Upper lobe of left lung (tissue), 6 donors: ENCODE measurements around the gene CXCL11. TPM values are rescaled to one million over a fixed set of nuclear protein-coding genes. Genes with fewer than 3 reads are reported as not detected.

ENCODE experiments used
- ATAC-seq, 2 donors: fragments of 200-7000 bp; cut with Tn5 transposase; one replicate each; pipeline ENCODE4 v1.9.1; 2022; ENCODE audit warnings: mild to moderate bottlenecking in 2 of 2, moderate library complexity in 2 of 2; ENCODE audit not compliant: low FRiP score in 2 of 2
- DNase-seq, 2 donors: peaks; one replicate each; pipeline ENCODE4 v3.0.0-alpha.2; 2019 to 2020
- H3K27ac ChIP-seq, 4 donors: fragments of 200-600 bp; sonication (generic); one replicate each; pipeline ENCODE4 v1.5.1; 2016 to 2019
- H3K27me3 ChIP-seq, 4 donors: fragments of 200-600 bp; sonication (generic); one replicate each; pipeline ENCODE4 v1.5.1; 2017 to 2019
- H3K36me3 ChIP-seq, 4 donors: fragments of 200-600 bp; sonication (generic); one replicate each; pipeline ENCODE4 v1.5.1; 2016 to 2019
- H3K4me1 ChIP-seq, 4 donors: fragments of 200-600 bp; sonication (generic); one replicate each; pipeline ENCODE4 v1.5.1; 2018 to 2019
- H3K4me3 ChIP-seq, 4 donors: fragments of 200-600 bp; sonication (generic); one replicate each; pipeline ENCODE4 v1.5.1; 2017 to 2019; ENCODE audit warnings: mild to moderate bottlenecking in 2 of 4, moderate library complexity in 1 of 4
- H3K9me3 ChIP-seq, 4 donors: fragments of 200-600 bp; sonication (generic); one replicate each; pipeline ENCODE4 v1.5.1; 2018 to 2019
- EP300 ChIP-seq, 4 donors: sonication (generic); formaldehyde crosslinking; IDR thresholded peaks; one replicate each; pipeline ENCODE4 v1.5.1; 2017; ENCODE audit warnings: antibody characterized with exemption in 4 of 4, control low read depth in 2 of 4
- POLR2A ChIP-seq, 4 donors: fragments of 450-650 bp; IDR thresholded peaks; one replicate each; pipeline ENCODE4 v1.5.1; 2016 to 2017; ENCODE audit warnings: antibody characterized with exemption in 4 of 4, mild to moderate bottlenecking in 2 of 4
- POLR2AphosphoS5 ChIP-seq, 2 donors: sonication (generic); formaldehyde crosslinking; IDR thresholded peaks; one replicate each; pipeline ENCODE4 v1.5.1; 2017; ENCODE audit warnings: antibody characterized with exemption in 2 of 2
- WGBS, 2 donors: methylation state at CpG; one replicate each; pipeline ENCODE4 v1.1.5; 2017 to 2018; 5-methylcytosine and 5-hydroxymethylcytosine counted together
- total RNA-seq, 6 donors: library from RNA; depleted of rRNA in 4 of 6; stranded (reverse); fragments of >200 nt in 4 of 6; gene quantifications; one replicate each; pipeline versions ENCODE4 v1.1.0 to v1.2.1, GENCODE V29; 2016 to 2021
- TF ChIP-seq, protein P1 (sequence below), 6 experiments: fragments of 450-650 bp in 4 of 6; fragments of 200-600 bp in 2 of 6; sonication (generic) in 2 of 6; IDR thresholded peaks; one replicate each; pipeline ENCODE4 v1.5.1; 2016 to 2019; ENCODE audit warnings: antibody characterized with exemption in 6 of 6
- donor health status: DM: no; HTN: no; CAD: no; lungs with moderate emphysema.
- donor health status: DM: no; HTN: yes; CAD: no; lungs with severe emphysema.

CXCL11 gene
- total RNA-seq, 6 donors from 2014 or later = 0.30 to 0.98 (median 0.31) TPM; not detected in 3

DNA sequence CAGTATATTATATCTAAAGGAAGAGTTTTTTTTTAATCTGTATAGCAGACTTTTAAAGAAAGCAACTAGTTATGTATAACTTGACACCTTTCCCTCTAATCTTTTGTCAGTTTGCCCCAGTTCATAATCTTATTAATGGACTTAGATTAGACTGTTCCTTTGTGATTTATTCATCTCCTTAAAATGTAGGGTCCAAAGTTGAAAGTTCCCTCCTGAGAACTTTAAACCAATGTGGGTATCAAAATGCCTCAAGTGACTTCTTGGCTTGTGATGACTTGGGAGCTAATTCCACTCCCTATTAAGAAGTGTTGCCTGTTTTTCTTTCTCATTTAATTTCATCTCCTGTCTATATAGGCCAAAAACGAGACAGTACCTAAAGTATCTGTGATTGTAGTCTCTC is 38.8 kb downstream of the CXCL11 start:
- Histone ChIP-seq H3K27ac (no peak overlapping the region), H3K4me1 (no peaks in the 10 kb centered on the region), H3K27me3 (no peaks in the 10 kb centered on the region), H3K9me3 (no peaks in the 10 kb centered on the region), H3K4me3 (no peak overlapping the region), H3K36me3 (no peaks in the 10 kb centered on the region)
- DNase-seq = no peak
- WGBS, 2 donors = 68% methylated on average over 1 of the region's 1 CpG
- ATAC-seq = no peak
- no peak for TF ChIP-seq POLR2AphosphoS5 (IDR thresholded peaks at IDR 0.05)
- no peak for TF ChIP-seq EP300 (IDR thresholded peaks at IDR 0.05)
- TF ChIP-seq, protein P1, sequence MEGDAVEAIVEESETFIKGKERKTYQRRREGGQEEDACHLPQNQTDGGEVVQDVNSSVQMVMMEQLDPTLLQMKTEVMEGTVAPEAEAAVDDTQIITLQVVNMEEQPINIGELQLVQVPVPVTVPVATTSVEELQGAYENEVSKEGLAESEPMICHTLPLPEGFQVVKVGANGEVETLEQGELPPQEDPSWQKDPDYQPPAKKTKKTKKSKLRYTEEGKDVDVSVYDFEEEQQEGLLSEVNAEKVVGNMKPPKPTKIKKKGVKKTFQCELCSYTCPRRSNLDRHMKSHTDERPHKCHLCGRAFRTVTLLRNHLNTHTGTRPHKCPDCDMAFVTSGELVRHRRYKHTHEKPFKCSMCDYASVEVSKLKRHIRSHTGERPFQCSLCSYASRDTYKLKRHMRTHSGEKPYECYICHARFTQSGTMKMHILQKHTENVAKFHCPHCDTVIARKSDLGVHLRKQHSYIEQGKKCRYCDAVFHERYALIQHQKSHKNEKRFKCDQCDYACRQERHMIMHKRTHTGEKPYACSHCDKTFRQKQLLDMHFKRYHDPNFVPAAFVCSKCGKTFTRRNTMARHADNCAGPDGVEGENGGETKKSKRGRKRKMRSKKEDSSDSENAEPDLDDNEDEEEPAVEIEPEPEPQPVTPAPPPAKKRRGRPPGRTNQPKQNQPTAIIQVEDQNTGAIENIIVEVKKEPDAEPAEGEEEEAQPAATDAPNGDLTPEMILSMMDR (IDR thresholded peaks at IDR 0.05) = no peak
- TF ChIP-seq POLR2A (IDR thresholded peaks at IDR 0.05) = no peak

DNA sequence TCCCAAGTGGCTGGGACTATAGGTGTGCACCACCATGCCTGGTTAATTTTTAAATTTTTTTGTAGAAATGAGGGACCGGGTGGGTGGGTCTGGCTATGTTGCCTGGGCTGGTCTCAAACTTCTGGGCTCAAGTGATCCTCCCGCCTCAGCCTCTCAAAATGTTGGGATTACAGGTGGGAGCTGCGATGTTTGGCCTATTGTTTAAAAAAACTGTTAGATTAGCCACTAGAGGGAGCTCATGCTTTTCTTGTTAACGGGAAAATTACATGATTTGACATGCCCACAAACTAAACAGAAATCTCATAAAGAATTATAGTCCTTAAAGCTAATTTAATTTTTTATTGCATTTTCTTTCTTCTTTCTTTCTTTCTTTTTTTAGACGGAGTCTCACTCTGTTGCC is 40.1 kb downstream of the CXCL11 start:
- no peaks in the 10 kb centered on the region for H3K27me3 ChIP-seq
- DNase-seq (no peak), ATAC-seq (peak in 1 of 2 donors; percentile 68)
- no peak overlapping the region for H3K4me3 ChIP-seq
- TF ChIP-seq POLR2AphosphoS5 (IDR thresholded peaks at IDR 0.05) = no peak
- TF ChIP-seq EP300 (IDR thresholded peaks at IDR 0.05) = no peak
- TF ChIP-seq, protein P1 (IDR thresholded peaks at IDR 0.05) = peak; percentile 45 to 63 (median 52)
- H3K4me1 ChIP-seq = peaks cover 0 to 5% (median 2%) of the 10 kb centered on the region in 4 donors
- WGBS, 2 donors = 8% methylated on average over 5 of the region's 5 CpGs
- H3K27ac ChIP-seq = no peak overlapping the region
- no peaks in the 10 kb centered on the region for H3K9me3 ChIP-seq
- H3K36me3 ChIP-seq = no peaks in the 10 kb centered on the region

DNA sequence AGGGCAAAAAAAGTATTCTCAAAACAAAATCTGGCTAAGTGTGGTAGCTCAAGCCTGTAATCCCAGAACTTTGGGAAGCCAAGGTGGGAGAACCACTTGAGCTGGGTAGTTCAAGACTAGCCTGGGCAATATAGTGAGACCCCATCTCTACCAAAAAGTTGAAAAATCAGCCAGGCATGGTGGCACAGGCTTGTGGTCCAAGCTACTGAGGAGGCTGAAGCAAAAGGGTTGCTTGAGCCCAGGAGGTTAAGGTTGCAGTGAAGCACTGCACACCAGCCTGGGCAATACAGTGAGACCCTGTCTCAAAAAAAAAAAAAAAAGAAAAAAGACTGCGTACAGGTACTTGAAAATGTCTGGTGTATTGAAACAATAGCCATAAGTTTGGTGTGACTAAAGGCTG is 43.4 kb downstream of the CXCL11 start:
- Histone ChIP-seq H3K27ac (no peak overlapping the region), H3K36me3 (no peaks in the 10 kb centered on the region), H3K9me3 (no peaks in the 10 kb centered on the region), H3K4me3 (no peak overlapping the region), H3K27me3 (no peaks in the 10 kb centered on the region), H3K4me1 (peaks cover 7 to 27% (median 16%) of the 10 kb centered on the region in 4 donors)
- TF ChIP-seq POLR2AphosphoS5 (IDR thresholded peaks at IDR 0.05) (no peak), POLR2A (IDR thresholded peaks at IDR 0.05) (no peak), EP300 (IDR thresholded peaks at IDR 0.05) (no peak)
- TF ChIP-seq, protein P1 (IDR thresholded peaks at IDR 0.05) = no peak
- ATAC-seq (no peak), DNase-seq (no peak)
- WGBS, 2 donors = 92 to 93% methylated on average over 1 of the region's 1 CpG

DNA sequence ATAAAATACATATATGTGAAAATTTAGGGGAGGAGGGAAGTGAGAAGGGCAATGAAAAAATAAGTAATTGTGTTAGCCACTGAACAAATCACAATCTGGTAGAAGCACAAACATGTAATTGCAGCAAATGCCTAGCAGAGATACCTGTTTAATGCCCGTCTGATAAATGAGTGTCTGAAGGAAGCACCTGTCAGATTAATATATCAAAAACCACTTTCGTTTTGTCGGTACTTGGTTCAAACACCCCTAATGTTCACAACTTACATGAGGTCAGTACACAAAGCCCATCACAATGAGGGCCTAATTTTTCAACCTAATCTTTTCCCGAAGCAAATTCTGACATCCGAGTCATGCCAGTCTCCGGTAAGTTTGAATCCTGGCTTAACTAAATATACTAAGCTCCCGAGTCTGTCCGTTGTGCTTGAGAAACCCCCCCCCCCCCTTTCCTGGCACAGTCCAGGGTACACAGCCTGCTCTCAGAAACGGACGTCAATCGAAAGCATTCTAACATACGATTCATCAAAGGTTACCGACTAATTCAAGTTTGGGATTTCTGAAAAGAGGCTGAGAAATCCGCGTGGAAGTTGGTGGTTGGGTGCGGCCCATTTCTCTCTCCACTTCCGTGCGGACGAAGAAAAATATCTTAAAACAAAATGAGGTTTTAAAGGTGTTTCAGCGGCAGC is 45.9 kb downstream of the CXCL11 start:
- Histone ChIP-seq H3K4me1 (peaks cover 7 to 27% (median 16%) of the 10 kb centered on the region in 4 donors), H3K27ac (peak overlapping the region; percentile 64 to 81 (median 68)), H3K9me3 (no peaks in the 10 kb centered on the region), H3K36me3 (no peaks in the 10 kb centered on the region), H3K4me3 (peak overlapping the region; percentile 75 to 83 (median 82)), H3K27me3 (no peaks in the 10 kb centered on the region)
- ATAC-seq (peak in 1 of 2 donors; percentile 11), DNase-seq (no peak)
- TF ChIP-seq POLR2A (IDR thresholded peaks at IDR 0.05) = no peak
- no peak for TF ChIP-seq EP300 (IDR thresholded peaks at IDR 0.05)
- 1% methylated on average over 18 to 20 of the region's 20 CpGs for WGBS, 2 donors

DNA sequence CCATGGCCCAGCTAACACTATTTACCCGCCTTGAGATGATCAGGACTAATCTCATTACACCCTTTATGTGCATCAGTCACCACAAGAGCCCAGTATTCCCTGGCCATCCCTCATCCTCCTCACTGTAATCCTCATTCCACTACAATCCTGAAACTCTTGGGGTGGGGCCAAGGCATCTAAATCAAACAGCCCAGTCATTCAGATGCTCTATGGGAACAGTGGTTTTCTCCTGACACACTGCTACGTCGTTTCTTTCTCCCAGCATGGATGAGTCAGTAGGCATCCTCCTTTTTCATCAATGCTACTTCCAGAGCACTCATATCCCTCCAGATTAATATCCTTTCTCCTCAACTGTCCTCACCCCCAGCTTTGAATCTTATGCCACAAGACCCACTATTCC is 50.8 kb downstream of the CXCL11 start:
- no peak for TF ChIP-seq EP300 (IDR thresholded peaks at IDR 0.05)
- TF ChIP-seq POLR2A (IDR thresholded peaks at IDR 0.05) = no peak
- TF ChIP-seq, protein P1 (IDR thresholded peaks at IDR 0.05) = no peak
- TF ChIP-seq POLR2AphosphoS5 (IDR thresholded peaks at IDR 0.05) = no peak

More for the DNA sequence above, 50.8 kb downstream of the CXCL11 start:
- DNase-seq = no peak
- H3K9me3 ChIP-seq = no peaks in the 10 kb centered on the region
- H3K36me3 ChIP-seq = peaks cover 4 to 18% (median 14%) of the 10 kb centered on the region in 4 donors
- no peak for ATAC-seq
- H3K4me1 ChIP-seq = peaks cover 7 to 22% (median 13%) of the 10 kb centered on the region in 4 donors
- 84 to 91% methylated on average over 3 of the region's 3 CpGs for WGBS, 2 donors
- no peak overlapping the region for H3K4me3 ChIP-seq
- no peak overlapping the region for H3K27ac ChIP-seq
- no peaks in the 10 kb centered on the region for H3K27me3 ChIP-seq

Other genes with a start within 250 kb of the CXCL11 start
- gene PPEF2, start 133.6 kb downstream of the CXCL11 start, total RNA-seq = not detected
- gene NAAA, start 95.1 kb downstream of the CXCL11 start, total RNA-seq = 10 to 100 TPM; 14.4 to 45.6 (median 36.7) TPM
- gene SDAD1, start 45.1 kb downstream of the CXCL11 start, total RNA-seq = 10 to 100 TPM; 23.2 to 32.3 (median 28.1) TPM
- gene CXCL9, start 28.6 kb downstream of the CXCL11 start, total RNA-seq = 1 to 10 TPM in 3 of 6 donors, under 1 TPM in 2, not detected in 1; 0.89 to 6.6 (median 1.3) TPM
- gene CXCL10, start 12.6 kb downstream of the CXCL11 start, total RNA-seq = 1 to 10 TPM in 5 of 6 donors, under 1 TPM in 1; 0.46 to 7.3 (median 3.1) TPM
- under 1 TPM in 1 of 6 donors, not detected in 5; 0.55 TPM for gene ART3, start 38.6 kb upstream of the CXCL11 start, total RNA-seq
- 10 to 100 TPM; 13.7 to 42.0 (median 29.4) TPM for gene NUP54, start 112.3 kb upstream of the CXCL11 start, total RNA-seq
- gene SCARB2, start 177.8 kb upstream of the CXCL11 start, total RNA-seq = 100 to 1,000 TPM; 103 to 190 (median 174) TPM
- 10 to 100 TPM in 2 of 6 donors, 1 to 10 TPM in 4; 4.0 to 17.5 (median 6.5) TPM for gene FAM47E, start 215.7 kb upstream of the CXCL11 start, total RNA-seq